SIG-M5 treated with dmso at 0.1 percent for 504 hours (cell line): ENCODE data around the gene C1orf185.
A peak's percentile ranks its signal among the peaks of the same experiment; 100 is the strongest.
"Not testable (repeated sequence)": the region's sequence is repeated elsewhere in the genome, so short reads cannot be mapped to it uniquely, and the experiment has no call there.

Experiments
- DNase-seq: peaks from one replicate; lab custom pipeline; 2025; ENCODE audit not compliant: unreplicated experiment; lab: John Stamatoyannopoulos, UW

Gene C1orf185

DNA sequence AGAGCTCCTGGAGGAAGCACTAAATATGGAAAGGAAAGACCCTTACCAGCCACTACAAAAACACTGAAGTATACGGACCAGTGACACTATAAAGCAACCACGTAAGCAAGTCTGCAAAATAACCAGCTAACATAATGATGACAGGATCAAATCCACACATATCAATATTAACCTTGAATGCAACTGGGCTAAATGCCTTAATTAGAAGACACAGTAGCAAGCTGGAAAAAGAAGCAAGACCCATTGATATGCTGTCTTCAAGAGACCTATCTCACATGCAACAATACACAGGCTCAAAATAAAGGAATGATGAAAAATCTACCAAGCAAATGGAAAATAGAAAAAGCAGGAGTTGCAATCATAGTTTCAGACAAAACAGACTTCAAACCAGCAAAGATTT, 31.0 kb downstream of the C1orf185 start:
- DNase-seq = no peak

GRCh38 chr1:51137696-51138095, 35.7 kb downstream of the C1orf185 start:
- not testable (repeated sequence) for DNase-seq

DNA sequence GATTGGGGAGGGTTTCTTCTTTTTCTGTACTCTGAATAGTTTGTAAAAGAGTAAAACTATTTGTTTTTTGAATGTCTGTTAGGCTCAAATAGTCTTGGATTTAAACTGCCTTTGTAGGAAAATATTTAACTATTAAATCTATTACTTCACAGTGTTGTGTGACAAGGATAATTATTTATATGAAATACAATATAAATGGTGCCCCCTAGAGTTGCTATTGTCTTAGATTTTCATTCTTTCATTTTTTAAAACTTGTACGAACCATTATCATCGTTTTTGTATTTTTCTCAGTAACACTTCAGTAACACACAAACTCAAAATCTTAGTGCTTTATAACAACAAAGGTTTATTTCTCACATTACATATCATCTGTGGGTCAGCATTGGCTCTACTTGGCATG, 37.4 kb downstream of the C1orf185 start:
- DNase-seq = no peak

GRCh38 chr1:51147394-51147793, 45.4 kb downstream of the C1orf185 start:
- no peak for DNase-seq

DNA sequence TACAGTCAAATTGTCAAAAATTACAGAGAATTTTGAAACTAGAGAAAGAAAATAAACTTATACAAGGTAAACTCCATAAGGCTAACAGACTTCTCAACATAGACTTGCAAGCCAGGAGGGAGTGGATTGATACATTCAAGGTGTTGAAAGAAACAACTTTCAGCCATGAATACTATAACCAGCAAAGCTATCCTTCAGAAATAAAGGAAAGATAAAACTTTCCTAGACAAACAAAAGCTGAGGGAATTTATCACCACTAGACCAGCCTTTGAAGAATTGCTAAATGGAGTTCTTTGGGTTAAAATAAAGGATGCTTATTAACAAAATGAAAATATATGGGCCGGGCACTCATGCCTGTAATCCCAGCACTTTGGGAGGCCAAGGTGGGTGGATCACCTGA, 52.7 kb downstream of the C1orf185 start:
- DNase-seq = no peak

DNA sequence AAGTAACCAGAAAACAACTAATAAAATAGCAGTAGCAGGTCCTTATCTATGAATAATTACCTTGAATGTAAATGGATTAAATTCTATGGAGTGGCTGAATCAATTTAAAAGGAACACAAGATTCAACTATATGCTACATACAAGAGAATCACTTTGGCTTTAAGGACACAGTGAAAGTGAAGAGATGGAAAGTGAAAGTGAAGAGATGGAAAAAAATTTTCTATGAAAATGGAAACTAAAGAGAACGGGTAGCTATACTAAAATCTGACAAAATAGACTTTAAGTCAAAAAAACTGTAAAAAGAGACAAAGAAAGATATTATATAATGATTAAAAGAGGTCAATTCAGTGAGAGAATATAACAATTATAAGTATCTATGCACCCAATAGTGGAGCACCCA, 54.7 kb downstream of the C1orf185 start:
- no peak for DNase-seq

GRCh38 chr1:51157395-51157794, 55.4 kb downstream of the C1orf185 start:
- DNase-seq = no peak

DNA sequence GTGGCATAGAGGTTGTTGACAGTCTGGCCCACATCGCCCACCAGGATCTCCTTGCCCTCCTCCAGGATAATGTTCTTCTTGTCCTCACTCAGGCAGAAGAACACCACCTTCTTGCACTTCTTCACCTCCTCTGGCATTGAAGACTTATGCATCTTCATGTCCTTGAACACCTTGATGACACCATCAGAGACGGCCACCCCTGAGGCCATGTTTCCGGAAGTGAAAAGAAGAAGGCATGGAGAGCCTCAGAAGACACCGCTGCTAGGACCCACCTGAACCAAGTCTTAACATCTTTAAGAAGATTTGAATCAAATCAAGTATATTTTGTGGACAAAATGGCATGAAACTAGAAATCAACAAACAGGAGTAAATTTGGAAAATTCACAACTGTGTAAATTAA, 56.2 kb downstream of the C1orf185 start:
- no peak for DNase-seq

DNA sequence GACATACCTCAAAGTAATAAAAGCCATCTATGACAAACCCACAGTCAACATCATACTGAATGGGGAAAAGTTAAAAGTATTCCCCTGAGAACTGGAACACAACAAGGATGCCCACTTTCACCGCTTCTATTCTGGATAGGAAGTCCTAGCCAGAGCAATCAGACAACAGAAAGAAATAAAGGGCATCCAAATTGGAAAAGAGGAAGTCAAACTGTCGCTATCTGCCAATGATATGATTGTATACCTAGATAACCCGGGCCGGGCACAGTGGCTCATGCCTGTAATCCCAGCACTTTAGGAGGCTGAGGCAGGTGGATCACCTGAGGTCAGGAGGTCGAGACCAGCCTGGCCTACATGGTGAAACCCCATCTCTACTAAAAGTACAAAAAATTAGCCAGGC, 60.5 kb downstream of the C1orf185 start:
- not testable (repeated sequence) for DNase-seq

GRCh38 chr1:51165540-51165939, 63.5 kb downstream of the C1orf185 start:
- DNase-seq = no peak

- no peak for DNase-seq
These were observed 66.3 kb downstream of the C1orf185 start for GRCh38 chr1:51168266-51168845.

- no peak for DNase-seq
These were observed 66.9 kb downstream of the C1orf185 start for GRCh38 chr1:51168936-51169335.

GRCh38 chr1:51170342-51170741, 68.3 kb downstream of the C1orf185 start:
- DNase-seq = peak; percentile 82

DNA sequence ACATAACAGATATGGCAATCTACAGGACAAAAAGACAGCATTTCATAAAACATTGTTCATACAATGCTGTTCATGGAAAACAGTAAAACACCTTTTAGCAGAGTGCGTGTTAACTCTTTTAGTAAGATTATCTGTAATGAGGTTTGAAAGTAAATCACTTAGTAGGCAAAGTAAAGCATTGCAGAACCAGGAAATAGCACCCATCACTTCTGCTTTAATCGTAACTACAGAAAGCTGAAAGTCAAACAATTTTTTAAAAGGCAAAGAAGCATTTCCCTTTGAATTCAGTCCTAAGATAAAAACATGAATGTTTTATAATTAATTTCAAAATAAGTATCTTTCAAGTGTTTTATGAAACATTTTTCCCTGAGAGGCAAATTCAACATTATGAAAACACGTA, 70.8 kb downstream of the C1orf185 start:
- no peak for DNase-seq

DNA sequence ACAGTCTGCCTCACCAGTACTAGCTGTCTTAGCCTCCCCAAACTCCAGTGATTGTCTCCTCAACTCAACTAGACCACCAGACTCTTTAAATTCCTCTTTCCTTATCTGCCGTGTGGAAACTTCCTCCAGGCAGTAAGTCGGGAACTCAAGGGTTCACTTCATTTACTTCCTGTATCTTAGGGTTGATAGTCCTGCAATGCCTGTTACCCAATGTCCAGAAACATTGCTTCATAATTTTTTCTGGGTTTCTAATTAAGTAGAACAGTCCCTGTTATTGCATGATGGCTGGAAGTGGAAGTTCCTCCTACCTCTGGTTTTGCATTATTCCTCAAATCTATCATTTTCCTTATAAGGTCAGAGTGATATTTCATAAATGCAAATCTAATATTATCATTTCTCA, 73.2 kb downstream of the C1orf185 start:
- peak; percentile 76 for DNase-seq

GRCh38 chr1:51177988-51178387, 76.0 kb downstream of the C1orf185 start:
- not testable (repeated sequence) for DNase-seq

DNA sequence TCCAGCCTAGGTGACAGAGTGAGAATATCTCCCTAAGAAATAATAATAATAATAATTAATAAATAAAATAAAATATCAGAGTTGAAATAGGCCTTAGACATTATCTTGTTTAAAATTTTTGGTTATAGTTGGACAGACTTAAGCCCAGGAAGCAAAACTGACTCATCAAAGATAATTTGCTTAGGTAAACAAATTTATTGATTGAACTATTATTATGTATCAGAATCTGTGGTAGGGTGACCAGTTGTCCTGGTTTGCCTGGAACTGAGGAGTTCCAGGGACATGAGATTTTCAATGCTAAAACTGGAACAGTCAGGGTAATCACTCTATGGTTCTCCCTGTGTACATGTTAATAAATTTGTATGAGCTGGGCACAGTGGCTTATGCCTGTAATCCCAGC, 86.2 kb downstream of the C1orf185 start:
- no peak for DNase-seq

DNA sequence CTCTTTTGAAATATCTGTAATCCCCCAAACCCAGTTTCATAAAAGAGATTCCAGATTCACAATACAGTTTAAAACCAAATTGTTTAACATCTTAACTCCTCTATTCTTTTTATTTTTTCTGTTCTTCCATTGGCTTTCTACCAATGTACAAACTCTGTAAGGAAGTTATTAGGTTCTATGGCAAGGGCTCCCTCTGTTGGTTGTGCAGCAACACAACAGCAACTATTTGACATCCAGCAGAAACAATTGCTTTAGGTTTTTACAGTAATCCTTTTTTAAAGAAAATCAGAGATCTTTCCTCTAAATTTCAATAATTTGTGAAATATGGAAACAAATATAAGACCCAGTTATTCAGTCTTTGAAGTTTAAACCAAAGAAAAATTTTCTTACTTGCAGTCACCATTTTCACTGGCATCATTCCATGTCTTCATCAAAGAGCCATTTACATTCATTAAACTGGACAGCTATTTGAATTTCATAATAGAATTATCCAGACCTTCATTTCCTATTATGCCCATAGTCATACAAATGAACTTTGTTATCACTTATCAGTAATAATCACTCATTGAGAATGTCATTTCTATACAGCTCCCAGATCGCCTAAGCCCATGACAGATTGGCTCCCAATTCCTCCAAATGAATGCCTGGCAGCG, 87.5 kb downstream of the C1orf185 start:
- peak; percentile 65 for DNase-seq

- DNase-seq = peak; percentile 9
These were observed 88.9 kb downstream of the C1orf185 start for GRCh38 chr1:51190961-51191360.

- peak; percentile 28 for DNase-seq
These were observed 90.3 kb downstream of the C1orf185 start for GRCh38 chr1:51192213-51192843.

GRCh38 chr1:51193564-51193963, 91.5 kb downstream of the C1orf185 start:
- DNase-seq = no peak
